SHP77 treated with DMSO at 0.1 percent for 48 hours (cell line): ENCODE results near the gene ABCA13.
A peak's percentile ranks its signal among the peaks of the same experiment; 100 is the strongest.

Experiments
- DNase-seq: peaks from one replicate; lab custom pipeline; 2025; lab: John Stamatoyannopoulos, UW

Gene ABCA13

DNA sequence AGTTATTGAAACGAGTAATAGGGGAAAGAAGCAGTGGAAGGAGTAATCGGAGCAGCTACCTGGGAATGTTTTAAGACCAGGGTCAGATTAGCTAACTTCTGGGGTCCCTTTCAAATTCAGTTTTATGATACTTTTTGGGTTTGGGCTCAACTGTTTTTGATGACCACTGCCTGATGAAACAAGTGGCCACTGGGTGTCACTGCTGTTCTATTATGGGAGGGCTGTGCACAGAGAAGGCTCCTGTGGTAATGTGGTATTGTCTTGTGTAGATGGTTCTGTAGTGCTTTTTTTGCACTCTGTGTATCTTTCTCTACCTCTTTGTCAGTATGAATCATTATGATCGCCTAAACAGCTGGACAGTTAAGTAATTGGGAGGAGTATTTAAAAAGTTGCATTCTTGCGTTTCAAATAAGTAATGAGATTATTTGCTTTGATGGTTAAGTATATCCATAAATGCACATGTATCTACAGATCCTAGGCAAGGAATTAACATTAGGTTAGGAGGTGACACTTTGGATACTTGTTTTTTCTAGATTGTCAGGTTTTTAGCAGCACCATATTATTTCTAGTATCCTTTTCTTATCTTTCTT, 128.4 kb downstream of the ABCA13 start:
- peak; percentile 72 for DNase-seq

DNA sequence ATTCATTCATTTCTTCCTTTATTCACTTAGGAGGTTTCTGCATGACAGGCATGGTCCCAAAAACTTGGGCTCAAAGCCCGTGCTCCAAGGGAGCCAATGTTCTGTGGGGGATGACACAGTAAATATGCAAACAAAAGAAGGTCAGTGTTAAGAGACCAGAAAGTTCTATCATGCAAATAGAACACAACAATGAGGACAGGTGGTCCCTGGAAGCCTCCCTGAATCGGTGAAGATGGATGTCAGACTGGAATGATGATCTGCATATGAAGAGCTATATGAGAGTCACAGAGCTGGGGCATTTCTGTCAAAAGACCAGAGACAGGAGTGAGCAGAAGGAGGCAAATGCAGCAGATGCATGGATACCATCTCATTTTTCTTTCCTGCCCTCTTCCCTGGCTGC, 129.0 kb downstream of the ABCA13 start:
- DNase-seq = no peak

DNA sequence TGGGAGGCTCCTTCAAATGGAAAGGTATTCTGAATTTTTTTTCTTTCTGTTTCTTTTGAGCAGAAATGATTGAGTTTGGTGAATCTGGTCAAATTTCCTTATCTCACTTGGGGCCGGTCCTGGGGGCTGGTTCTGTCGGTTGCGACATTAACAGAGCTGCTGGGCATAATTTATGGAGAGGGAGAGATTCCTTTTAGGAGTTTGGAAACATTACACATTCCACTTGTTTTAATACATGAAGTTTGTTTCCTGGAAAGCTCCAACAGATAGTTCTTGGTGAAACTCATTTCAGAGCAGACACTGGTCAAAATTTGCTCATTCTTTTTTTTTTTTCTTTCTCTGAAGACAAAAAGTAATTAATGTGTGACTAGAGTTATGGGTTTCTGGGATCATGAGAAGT, 129.9 kb downstream of the ABCA13 start:
- DNase-seq = no peak

DNA sequence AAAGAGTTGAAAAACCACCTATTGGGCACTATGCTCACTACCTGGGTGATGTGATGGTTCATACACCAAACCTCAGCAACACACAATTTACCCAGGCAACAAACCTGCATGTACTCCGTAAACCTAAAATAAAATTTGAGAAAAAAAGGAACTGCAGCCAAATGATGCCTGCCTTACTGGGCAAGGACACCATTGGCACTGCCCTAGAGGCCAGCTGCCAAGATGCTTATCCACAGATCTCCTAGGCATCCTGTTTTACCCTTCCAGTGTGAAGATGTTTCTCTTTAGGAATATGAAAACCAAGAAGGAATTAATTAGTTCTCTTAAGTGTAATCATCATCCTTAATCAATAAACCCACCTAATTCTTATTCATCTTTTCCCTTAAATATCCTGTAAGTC, 133.4 kb downstream of the ABCA13 start:
- DNase-seq = no peak

DNA sequence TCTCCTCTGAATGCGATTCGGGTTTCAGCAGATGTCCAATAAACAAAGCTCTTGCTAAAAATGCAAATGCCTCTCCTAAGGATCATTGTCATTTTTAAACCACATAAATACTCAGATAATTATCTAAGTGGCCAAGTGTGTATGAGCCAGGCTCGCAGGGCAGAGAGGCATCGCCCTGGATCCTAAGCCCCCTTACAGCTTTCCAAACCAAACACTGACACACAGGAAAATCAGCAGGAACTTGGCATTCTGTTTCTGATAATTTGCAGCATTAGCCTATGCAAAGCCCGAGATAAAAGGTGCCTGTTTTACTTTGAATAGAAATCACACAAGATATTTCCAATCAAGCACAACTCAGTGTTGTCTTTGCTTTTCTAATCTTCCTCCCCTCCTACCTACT, 134.4 kb downstream of the ABCA13 start:
- no peak for DNase-seq

DNA sequence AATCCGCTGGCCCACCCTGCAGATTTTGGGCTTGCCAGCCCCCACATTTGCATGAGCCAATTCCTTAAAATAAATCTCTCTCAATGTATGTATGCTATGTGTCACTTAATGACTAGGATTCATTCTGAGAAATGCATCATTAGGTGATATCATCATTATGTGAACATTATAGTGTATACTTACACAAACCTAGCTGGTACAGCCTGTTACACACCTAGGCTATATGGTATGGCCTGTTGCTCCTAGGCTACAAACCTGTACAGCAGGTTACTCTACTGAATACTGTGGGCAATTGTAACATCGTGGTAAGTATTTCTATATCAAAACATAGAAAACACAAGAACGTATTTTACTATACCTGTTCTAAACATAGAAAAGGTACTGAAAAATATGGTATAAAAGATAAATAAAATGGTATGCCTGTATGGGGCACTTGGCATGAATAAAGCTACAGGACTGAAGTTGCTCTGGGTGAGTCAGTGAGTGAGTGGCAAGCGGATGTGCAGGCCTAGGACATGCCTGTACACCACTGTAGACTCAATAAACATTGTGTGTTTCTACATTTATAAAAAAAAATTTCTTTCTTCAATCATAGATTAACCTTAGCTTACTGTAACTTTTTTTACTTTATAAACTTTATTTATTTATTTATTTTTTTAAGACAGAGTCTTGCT, 135.9 kb downstream of the ABCA13 start:
- no peak for DNase-seq

DNA sequence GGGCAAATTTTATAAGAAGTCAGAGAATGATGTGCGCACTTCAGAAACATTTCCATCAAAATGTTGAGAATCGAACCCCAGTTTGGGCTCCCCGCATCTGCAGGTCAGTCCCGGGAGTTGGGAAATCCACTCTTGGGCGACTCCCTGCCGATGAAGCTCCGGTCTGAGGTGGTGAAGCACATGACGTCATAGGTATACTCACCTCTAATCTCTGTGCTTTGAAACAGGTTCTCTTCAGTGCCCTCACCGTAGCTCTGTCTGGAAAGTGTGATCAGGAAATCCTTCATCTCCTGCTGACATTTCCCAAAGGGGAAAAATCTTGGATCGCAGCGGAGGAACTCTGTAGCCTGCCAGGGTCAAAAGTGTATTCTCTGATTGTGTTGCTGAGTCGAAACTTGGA, 138.5 kb downstream of the ABCA13 start:
- DNase-seq = no peak

DNA sequence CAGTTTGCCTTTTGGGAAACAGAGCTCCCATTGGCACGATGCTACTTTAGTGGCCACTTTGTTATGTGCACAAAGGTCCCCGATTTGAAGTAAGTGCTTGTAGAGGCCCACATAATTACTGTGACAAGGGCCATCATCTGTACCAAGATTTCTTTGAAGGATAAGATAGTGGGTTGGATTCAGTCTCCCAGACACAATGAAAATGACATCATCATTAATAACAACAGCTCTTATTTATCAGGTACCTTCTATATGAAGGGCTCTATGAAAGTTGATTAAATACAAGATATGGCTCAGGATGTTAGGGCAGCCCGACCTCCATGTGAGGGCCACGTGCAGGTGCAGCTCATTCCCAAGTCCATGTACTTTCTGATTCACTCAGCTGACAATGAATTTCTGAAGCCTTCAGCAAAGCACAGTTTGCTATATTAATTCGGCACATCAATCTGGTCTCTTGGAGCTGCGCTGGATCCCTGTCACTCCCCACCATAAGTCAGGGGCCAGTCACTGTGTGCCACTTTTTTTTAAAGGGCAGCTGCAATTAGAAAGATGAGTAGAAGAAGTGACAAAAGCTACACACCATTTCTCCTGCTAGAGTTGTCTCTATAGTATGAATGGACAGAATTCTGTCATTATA, 140.3 kb downstream of the ABCA13 start:
- no peak for DNase-seq

DNA sequence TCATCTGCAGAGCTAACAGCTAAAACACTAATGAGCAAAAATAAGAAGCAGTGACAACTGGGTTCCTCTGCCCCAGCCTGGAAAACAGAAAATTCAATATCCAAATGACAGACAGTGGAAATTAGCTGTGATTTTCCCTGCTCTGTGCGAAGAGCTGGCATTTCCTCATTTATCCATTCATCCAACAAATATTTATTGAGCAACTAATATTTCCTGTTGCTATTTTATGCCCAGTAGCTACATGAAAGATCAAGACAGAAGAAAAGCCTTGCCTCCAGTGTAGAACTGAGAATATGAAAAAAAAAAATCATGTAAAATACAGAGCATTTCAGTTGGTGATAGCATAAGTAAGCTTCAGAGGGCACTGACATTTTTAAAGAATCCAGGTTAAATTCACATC, 140.9 kb downstream of the ABCA13 start:
- no peak for DNase-seq

DNA sequence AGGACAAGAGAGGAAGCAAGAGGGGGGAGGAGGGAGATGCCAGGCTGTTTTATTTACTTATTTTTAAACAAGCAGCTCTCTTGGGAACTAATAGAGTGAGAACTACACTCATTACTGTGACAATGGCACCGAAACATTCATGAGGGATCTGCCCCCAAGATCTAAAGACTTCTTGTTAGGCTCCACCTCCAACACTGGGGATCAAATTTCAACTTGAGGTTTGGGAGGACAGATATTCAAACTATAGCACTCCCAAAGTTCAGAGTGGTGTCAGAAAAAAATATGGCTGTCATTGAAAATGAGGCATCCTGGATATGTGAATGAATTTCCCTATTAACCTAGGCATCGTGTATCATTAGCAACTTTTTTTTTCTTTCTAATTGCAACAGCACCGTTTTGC, 145.5 kb downstream of the ABCA13 start:
- DNase-seq = no peak

DNA sequence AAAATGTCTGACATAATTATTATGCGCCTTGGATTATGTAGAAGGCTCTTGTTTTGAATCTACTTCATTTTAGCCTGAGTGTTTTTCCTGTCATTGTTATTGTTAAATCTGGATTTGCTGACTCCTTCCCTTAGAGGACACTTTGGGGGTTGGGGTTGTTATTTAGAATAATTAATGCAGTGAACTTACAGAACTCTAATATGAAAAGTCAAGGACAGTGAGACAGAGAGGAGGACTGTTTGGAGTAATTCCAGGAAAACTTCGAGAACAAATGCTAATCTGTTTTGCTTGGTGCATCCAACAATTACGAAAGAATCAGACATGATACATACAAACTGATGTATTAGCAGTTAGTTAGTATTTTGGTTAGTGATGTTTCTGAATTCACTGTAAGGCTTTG, 146.1 kb downstream of the ABCA13 start:
- no peak for DNase-seq

DNA sequence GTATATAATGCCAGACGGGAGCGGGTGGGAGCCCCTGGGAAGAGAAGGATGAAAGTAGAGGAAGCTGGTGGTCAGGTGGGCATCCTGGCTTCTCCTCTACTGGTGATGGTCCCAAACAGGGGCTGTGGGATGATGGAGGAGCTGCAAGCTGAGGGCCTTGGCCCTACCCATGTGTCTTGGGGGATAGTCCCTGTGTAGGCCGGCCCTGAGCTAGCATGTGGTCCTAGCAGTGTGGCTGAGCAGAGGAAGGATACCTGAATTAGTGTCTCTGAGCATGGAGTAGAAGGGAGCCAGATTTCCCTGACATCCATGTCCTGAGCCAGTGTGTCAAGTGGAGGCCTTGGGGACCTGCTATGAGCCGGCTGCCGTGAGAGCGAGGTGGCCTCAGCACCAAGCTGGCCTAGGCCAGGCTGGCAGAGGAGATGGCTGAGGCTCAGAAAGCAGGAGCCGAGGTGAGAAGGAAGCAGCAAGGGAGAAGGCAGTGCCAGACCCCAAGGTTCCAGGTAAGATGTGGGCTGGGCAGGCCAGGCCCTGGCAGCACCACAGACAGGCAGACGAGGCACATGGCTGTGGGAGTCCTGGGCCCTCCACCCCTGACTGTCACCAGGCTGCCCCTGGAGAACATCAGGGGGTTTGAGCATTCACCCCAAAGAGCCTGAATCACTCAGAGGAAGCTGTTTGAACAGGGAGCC, 150.2 kb downstream of the ABCA13 start:
- no peak for DNase-seq

DNA sequence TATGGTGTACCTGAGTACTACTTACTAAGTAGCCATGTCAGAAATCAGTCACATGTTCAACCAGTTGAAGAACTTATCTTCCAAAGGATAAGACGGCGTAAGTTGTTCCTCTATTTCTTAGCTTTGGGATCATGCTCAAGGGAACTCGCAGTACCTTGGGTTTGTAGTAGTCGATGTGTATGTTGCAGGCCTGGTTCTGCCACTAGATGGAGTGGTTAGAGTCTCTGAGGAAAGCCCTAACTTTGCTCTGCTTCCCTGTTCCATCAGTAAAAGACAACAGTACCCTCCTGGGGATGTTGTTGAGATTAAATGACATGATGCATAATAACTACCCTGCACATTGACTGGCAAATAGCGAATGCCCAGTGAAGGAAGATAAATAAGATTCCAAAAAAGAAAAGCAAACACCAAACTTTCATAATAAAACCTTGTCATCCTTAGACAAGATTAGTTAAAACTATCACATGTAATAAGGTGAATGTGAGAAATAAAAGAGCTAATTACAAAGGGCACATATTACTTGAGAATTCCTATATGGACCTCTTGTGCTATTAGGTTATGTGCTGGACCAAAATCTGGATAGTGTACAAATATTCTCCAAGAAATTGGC, 165.9 kb downstream of the ABCA13 start:
- DNase-seq = peak; percentile 26

DNA sequence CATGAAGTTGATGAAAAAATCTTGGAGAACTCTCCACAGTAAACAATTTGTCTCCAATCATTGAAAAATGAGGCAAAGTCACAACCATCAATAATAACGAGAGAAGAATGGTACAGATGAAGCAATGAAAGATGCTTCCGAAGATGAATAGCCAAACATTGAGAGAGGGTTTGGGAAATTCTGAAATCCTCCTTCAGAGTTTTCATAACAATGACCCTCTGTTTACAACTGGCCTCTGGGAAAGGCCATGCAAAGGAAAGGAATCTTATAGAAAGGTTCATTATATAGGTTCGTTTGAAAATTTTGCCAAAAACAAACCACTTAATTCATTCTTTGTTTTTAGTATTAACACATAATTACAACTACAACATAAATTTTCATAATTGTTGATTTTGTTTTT, 166.5 kb downstream of the ABCA13 start:
- no peak for DNase-seq

DNA sequence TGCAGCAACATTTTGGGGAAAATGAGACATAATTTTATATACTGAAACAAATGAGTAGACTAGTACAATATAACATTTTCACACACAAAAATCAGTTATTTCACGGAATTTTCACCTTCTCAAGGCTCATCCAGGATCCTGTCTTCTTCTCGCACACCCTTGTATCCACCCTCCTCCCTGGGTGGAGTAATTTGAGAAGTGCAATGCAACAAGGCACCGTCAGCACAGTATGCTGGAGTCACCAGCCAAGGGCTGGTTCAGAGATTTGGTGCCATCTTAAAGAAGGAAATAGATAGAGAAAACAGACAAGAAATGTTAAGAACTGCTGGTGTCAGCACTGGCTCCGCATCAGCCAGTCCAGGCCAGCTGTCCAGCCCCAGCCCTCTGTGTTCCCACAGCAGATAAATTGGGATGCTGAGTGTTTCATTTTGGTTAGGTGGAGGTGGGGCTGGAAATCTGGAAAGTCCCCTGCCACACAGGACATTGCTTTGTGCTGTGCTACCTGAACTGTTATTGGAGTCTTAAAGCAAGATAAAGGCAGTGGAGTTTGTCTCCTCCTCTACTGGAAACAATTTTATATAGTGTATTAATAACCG, 176.1 kb downstream of the ABCA13 start:
- DNase-seq = no peak

DNA sequence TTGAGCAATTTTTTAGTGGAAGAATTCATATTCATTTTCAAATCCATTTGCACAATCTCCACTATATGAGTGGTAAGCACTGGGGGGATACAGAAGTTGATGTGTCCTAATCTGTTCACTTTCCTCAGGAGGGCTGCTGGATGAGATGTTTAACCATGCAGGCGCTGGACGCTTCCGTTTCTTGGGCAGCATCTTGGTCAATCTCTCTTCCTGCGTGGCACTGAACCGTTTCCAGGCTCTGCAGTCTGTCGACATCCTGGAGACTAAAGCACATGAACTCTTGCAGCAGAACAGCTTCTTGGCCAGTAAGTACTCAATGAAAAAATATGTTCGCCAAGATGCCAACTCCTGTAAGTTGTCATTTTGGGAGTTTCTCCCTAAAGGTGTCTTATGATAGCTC, 179.3 kb downstream of the ABCA13 start:
- DNase-seq = no peak

DNA sequence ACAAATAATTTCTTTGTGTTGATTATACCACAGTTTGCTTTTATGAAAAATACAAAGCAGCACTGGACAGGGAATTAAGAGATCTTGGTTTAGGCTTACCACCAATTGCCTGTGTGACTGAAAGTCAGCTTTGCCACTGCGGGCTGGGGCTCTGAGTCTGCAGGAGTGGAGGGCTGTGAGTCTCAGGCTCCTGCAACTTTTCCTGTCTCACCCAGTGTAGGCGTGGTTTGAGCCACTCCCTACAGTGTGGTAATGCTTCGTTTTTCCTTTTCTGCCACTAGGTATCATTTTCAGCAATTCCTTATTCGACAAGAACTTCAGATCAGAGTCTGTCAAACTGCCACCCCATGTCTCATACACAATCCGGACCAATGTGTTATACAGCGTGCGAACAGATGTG, 180.6 kb downstream of the ABCA13 start:
- DNase-seq = no peak

DNA sequence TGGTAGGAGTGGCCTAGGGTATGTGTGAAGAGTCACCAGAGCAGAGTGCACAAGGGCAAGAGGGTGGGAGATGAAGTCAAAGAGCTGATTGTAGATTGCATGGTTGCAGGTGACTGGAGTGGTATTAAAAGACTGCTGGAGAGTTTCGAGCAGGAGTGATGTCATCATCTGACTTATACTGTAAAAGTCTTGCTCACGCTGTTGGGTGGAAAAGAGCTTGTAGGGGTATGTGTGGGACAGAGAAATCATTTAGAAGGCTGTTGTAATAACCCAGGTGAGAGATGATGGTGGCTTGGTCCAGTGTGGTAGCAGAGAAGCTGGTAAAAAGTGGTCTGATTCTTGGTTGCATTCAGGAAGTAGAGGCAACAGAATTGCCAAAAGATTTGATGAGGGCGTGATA, 184.1 kb downstream of the ABCA13 start:
- no peak for DNase-seq

DNA sequence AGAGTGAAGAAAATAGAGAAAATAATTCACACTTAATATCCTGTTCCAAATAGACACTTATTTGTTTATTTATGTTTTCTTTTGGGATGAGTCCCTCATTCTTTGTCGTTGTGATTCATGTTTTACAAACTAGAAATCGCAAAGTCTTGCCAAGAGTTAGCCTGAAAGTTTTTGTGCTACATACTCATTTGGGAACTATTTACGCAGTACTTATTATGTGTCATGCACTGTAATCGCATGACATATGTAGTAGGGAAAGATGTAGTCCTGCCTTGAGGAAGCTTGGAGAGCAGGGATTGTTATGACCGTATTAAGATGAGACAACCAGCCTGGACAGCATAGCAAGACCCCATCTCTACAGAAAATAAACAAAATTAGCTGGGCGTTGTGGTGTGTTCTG, 189.3 kb downstream of the ABCA13 start:
- DNase-seq = no peak

DNA sequence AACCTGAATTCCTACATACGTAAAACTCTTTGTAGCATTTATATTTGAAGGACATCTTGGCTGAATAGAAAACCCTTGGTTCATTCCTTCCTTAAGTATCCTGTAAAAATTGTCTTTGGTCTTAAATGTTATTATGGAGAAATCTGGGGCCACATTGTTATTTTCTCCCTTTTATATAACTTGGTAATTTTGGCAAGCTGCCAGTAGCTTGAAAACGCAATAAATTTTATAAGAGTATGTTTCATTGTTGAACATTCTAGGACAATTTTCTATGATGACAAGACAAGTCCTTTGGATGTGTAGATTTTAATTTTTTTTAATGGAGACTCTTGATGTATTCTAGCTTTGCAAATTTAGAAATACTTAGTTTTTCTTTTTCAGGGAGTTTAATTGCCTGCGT, 191.9 kb downstream of the ABCA13 start:
- no peak for DNase-seq

DNA sequence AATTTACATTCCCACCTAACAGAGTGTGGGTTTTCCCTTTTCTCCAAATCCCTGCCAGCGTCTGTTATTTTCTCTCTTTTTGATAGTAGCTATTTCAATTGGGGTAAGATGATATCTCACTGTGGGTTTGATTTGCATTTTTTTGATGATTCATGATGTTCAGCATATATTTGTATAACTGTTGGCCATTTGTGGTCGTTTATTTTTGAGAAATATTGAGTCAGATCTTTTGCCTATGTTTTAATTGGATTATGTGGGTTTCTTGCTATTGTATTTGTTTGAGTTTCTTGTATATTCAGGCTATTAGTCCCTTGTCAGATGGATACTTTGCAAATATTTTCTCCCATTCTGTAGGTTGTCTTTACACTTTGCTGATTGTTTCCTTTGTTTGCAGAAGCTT, 193.8 kb downstream of the ABCA13 start:
- no peak for DNase-seq

DNA sequence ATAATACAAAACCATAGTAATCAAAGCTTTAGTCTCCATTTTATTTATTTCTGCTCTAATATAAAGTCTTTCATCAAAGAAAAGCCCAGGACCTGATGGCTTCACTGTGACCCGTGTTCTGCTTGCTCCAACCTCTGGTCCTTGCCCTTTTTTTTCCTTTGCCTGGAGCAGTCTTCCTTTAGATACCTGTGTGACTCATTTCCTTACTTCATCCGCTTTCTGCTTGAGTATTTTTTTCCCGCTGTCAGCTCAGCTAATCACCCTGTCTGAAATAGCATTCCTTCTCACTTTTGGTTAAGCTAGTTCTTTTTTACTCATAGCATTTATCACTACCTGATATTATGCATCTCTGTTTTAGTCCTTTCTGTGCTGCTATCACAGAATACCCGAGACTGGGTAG, 194.8 kb downstream of the ABCA13 start:
- no peak for DNase-seq
